PC-3 (cell line): ENCODE measurements around the gene KCNK4.

Source experiments
- CTCF ChIP-seq: fragments of 300-600 bp; sonication (generic); conservative IDR thresholded peaks from 2 replicates; pipeline ENCODE4 v1.5.1; 2017; ENCODE audit warnings: antibody characterized with exemption, low read depth, mild to moderate bottlenecking, low read length
- EZH2 ChIP-seq: fragments of 300-600 bp; sonication (generic); IDR thresholded peaks from one replicate; pipeline ENCODE4 v1.6.1; 2017; ENCODE audit warnings: antibody characterized with exemption, mild to moderate bottlenecking, low read length; ENCODE audit not compliant: unreplicated experiment
- EZH2phosphoT487 ChIP-seq: fragments of 300-600 bp; sonication (generic); IDR thresholded peaks from 2 replicates; pipeline ENCODE4 v1.6.1; 2018; ENCODE audit warnings: mild to moderate bottlenecking, antibody characterized with exemption, low read length, borderline replicate concordance

DNA sequence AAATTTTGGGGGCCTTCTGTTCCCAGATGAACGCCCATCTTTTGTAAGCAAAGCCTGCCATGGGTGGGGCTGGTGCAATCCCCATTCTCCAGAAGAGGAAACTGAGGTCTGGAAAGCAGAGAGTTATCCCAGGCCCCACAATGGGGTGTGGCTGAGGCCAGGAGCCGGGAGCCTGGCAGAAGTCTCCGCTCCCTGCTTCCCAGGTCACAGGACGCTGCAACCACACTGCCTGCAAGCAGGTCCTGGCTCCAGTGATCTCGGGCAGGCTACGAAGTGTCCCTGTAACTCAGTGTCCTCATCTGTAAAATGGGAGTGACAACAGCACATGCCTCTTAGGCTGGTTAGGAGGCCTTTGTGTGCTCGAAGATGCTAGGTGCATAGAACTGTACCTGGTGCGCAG is 38.1 kb upstream of the KCNK4 start:
- TF ChIP-seq CTCF (no peak), EZH2phosphoT487 (no peak), EZH2 (no peak)
